HL-60 (cell line): ENCODE results near the gene CC2D1B.
A peak's percentile ranks its signal among the peaks of the same experiment; 100 is the strongest.

Source experiments
- DNase-seq, 2 experiments: peaks; one replicate each; pipeline ENCODE4 v3.0.0-alpha.2; 2010 to 2020; ENCODE audit warnings: low read depth in 1 of 2, low spot score in 1 of 2
- H3K27ac ChIP-seq: fragments of 250-450 bp; sonication (Bioruptor Pico); replicated peaks from 2 replicates; pipeline ENCODE4 v1.5.1; 2020; ENCODE audit warnings: mild to moderate bottlenecking, moderate library complexity
- H3K27me3 ChIP-seq: fragments of 250-450 bp; sonication (Bioruptor Pico); 2 replicates; pipeline ENCODE4 v1.5.1; 2021; ENCODE audit warnings: mild to moderate bottlenecking, moderate library complexity; ENCODE audit not compliant: insufficient read depth, poor library complexity, severe bottlenecking
- H3K4me3 ChIP-seq: replicated peaks from 2 replicates; pipeline ENCODE4 v1.5.1; 2011; ENCODE audit warnings: mild to moderate bottlenecking, control low read depth, low read length; ENCODE audit not compliant: insufficient read depth
- CTCF ChIP-seq: IDR thresholded peaks from one replicate; pipeline ENCODE4 v1.5.1; 2011; ENCODE audit warnings: low read length, control low read depth, inconsistent platforms; ENCODE audit not compliant: insufficient read depth
- GABPA ChIP-seq: IDR thresholded peaks from 2 replicates; pipeline ENCODE4 v1.6.1; 2012; ENCODE audit warnings: low read depth
- POLR2AphosphoS5 ChIP-seq: IDR thresholded peaks from 2 replicates; pipeline ENCODE4 v1.6.1; 2012; ENCODE audit warnings: low read depth
- REST ChIP-seq: IDR thresholded peaks from 2 replicates; pipeline ENCODE4 v1.6.1; 2012; ENCODE audit warnings: low read depth; ENCODE audit not compliant: insufficient replicate concordance
- SPI1 ChIP-seq: IDR thresholded peaks from 2 replicates; pipeline ENCODE4 v1.6.1; 2012; ENCODE audit warnings: low read depth, mild to moderate bottlenecking, borderline replicate concordance

The CC2D1B gene

GRCh38 chr1:52365071-52365745 is 797 bp downstream of the CC2D1B start:
- TF ChIP-seq CTCF (no peak), POLR2AphosphoS5 (no peak), GABPA (no peak), SPI1 (no peak), REST (no peak)
- Histone ChIP-seq H3K27ac (peak overlapping the region; percentile 82), H3K27me3 (no peaks in the 10 kb centered on the region), H3K4me3 (peak overlapping the region; percentile 93)
- DNase-seq = peak in 1 of 2 experiments; percentile 29

GRCh38 chr1:52364235-52364839 is 1.7 kb downstream of the CC2D1B start:
- TF ChIP-seq GABPA = no peak
- H3K4me3 ChIP-seq = no peak overlapping the region
- H3K27ac ChIP-seq = no peak overlapping the region
- no peak for DNase-seq
- H3K27me3 ChIP-seq = no peaks in the 10 kb centered on the region

GRCh38 chr1:52360595-52360968 is 5.4 kb downstream of the CC2D1B start:
- DNase-seq = no peak
- Histone ChIP-seq H3K27me3 (no peaks in the 10 kb centered on the region), H3K4me3 (no peak overlapping the region), H3K27ac (no peak overlapping the region)
- TF ChIP-seq REST (no peak), CTCF (no peak), GABPA (no peak), SPI1 (no peak), POLR2AphosphoS5 (no peak)

- no peak overlapping the region for H3K4me3 ChIP-seq
- H3K27ac ChIP-seq = no peak overlapping the region
- H3K27me3 ChIP-seq = no peaks in the 10 kb centered on the region
- DNase-seq = no peak
- no peak for TF ChIP-seq SPI1
- no peak for TF ChIP-seq CTCF
Observed at GRCh38 chr1:52359676-52360594, 6.1 kb downstream of the CC2D1B start.
